KG1 (cell line): ENCODE data around the gene ENAH.

Experiments
- DNase-seq: peaks from one replicate; lab custom pipeline; 2025; lab: John Stamatoyannopoulos, UW

Gene ENAH

DNA sequence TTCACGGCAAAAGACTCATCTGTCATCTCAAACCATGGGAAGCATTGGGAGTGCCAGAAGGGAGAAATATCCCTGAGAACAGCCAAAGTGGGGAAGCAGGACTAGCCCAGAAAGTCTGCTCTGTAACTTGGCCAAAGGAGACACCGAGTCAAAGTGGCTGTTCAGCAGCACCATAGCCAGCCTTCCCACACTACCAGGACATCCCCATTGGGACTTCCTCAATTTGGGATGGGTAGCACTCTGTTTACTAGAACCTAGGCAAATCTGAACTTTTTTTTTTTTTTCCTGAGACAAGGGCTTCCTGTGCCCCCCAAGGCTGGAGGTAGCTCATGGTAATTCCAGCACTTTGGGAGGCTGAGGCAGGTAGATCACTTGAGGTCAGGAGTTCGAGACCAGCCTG, 93.0 kb downstream of the ENAH start:
- DNase-seq = no peak

DNA sequence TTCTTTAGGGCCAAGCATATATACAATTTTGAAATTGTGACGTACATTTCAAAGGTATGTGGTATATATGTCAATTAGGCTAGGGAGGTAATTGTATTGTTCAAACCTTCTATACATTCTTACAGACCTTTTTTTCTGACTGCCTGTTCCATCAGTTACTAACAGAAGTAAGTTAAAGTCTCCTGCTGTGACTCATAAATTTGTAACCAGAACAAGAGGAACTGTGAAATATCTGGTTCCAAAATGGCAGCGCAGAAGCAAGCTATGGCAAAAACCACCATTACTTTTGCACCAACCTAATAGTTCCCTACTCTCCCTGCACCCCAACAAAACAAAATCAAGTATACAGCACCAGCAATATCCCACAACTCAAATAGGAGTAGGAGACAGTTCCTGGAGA, 93.6 kb downstream of the ENAH start:
- DNase-seq = no peak

DNA sequence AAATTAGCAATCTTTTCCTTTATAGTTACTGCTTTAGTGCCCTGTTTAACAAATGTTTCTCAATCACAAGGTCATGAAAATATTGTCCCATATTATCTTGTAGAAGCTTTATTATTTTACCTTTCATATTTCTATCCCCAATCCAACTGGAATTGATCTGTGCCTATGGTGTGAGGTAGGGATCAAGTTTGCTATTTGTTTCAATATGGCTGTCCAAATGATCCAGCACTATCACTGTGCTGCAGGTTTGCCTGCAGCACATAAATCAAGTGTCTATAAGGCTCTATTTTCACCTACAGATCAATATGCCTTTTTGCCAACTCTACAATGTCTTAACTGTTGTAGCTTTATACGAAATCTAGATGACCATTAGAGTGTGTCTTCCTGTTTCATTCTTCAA, 96.2 kb downstream of the ENAH start:
- no peak for DNase-seq

DNA sequence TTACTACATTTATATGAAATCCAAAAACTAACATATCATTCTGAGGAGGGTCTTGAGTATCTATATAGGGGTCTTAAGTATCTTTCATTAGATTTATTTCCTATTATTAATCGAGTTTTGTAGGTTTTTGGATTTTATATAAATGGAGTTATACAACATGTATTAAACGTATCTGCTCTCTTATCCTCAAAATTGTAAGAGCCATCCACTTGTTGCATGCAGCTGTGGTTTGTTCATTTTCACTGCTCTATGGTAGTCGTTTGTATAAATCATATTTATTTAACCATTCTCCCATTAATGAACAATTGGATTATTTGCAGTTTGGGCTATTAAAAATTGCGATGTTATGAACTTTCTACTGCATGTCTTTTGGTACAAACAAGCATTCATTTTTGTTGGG, 97.1 kb downstream of the ENAH start:
- DNase-seq = no peak

DNA sequence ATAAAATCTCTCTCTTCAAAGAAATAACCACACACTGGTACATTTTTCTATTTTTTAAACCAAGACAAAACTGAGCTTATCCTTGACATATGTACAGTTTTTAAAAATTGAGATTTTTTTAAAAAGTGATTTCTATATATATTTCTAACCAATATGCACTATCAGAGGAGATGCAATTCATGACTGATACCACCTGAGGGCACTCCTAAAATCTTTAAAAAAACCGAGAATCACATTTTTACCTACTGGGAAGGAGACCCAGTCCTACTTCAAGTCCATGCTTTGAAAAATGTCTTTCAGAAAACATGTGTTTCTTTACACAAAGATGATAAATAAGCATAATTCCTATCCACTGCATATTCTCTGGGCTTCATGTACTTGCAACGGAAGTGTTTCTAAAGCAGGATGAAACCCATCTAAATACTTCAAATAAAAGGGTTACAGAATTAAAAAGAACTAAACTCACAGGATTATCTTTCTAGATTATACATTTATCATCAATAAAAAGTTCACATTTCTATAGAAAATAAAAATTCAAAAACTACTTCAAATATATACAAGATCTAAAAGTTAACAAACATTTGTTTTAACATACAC, 98.6 kb downstream of the ENAH start:
- no peak for DNase-seq

DNA sequence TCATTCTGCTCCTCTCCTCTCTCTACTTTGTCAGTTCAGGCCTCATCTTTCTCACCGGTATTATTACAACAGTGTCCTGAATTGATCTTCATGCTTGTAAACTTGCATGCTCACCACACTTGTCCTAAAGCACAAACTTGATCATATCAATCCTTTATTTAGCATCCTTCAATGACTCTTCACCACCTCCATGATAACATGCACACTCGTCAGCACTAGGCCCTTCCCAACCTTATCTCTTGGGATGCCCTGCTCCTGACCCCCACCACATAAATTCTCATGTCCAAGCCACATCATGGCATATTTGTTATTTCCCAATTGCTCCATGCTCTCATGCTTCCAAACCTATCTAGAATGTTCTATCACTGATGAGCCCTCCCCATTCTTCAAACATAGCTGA, 103.1 kb downstream of the ENAH start:
- no peak for DNase-seq

DNA sequence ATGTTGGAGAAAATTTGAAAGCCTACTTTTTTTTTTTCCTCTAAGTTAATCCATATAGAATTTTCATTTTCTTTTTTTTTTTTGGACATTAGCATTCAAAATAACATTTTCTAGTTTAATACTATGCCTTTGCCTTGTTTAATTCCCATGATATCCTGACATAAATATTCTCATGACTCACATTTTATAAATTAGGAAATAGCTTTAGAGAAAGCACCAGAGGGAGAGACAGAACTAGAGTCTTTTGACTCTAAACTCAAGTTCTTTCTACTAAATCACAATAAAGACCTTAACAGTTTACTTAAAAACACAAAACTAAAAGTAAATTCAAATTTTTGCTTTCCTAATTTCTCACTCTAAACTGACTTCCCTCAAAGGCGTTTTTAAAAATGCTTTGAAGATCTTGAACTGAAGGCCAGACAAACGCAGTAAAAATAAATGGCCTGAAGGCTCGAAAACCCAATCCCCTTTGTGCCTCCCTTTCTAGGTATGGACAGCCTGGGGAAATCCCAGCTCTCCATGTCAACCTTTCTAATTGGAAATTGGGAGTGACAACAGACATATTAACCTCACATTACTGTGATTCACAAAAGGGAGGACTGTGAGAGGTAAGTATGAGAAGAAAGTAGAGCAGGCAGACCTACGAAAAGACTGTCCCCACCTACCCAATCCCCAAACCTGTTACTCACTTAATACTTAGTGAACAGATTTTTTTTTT, 104.6 kb downstream of the ENAH start:
- no peak for DNase-seq

DNA sequence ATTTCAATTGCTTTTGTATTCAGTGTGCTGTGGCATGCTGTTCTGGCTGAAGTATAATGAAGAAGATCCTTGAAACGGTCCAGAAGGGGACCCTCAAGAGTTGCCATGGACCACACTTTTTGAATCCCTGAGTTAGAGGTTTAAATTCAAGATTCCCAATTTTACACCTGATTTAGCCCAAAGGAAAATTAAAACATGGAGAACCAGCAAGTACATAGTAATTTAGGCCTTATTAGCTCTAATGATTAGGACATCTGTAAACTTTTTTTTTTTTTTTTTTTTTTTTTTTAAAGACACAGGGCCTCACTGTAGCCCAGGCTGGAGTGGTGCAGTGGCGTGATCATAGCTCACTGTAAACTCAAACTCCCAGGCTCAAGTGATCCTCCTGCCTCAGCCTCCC, 107.3 kb downstream of the ENAH start:
- DNase-seq = no peak

DNA sequence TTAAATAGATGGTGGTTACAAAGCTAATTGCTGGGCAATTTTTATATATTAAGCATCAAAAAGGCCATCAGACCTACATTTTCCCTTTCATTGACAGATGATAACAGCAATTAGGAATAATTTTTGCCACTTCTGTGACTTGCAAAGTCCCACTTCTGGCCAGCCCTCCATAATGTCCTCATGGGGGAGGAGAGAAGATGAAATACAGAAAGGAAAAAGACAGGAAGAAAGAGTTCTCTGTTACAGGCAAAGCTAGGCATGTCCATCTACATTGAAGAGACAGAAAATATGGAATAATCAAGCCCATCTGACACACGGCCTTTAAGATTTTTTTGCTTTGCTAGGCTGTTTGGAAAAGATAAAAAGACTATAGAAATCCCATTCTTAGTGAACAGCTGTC, 108.0 kb downstream of the ENAH start:
- DNase-seq = no peak

DNA sequence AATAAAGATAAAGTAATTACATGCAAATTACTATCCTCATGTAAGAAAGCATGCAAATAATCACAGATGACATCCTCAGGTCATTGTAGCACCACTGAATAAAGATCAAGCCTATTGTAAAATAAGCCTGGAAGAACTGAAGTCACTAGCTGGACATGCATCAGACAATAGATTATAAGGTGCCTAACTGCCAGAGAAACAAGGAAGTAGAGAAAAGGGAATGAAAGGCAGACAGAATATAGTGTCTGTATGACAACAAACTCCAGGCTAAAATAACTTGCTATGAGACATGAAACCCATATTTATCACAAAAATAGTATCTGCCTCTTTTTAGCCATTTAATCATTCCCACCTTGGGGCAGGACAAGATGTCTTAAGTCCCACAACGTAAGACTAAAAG, 108.7 kb downstream of the ENAH start:
- no peak for DNase-seq

DNA sequence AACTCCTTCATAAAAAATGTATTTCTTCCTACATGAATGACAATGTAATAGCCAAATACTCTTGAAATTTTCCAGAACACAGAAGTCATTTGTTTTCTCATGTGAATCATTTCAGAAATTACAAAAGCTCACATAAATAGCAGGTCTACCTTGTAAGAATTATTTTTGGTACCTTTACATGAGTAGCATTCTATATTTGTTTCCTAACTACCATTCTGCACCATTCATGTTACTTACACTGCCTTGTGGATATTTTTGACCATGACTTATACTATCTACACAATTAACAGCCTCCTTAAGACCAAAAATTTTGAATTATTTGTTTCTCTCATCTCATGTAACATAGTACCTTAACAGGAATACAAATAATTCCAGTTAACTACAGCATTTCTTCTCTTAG, 109.6 kb downstream of the ENAH start:
- DNase-seq = no peak

DNA sequence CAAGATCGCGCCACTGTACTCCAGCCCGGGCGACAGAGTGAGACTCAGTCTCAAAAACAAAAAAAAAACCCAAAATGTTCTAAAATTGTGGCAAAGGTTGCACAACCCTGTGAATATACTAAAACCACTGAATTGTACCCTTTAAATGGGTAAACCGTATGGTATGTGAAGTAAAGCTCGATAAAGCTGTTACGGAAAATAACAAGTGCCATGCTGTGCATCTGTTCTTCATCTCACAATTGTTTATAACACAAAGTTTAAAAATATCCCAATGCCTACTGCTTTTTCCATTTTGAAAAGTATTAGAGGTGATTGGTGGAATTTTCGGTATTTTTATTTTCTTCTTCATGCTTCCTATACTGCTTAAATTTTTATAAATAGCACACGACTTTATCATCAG, 111.5 kb downstream of the ENAH start:
- DNase-seq = no peak

DNA sequence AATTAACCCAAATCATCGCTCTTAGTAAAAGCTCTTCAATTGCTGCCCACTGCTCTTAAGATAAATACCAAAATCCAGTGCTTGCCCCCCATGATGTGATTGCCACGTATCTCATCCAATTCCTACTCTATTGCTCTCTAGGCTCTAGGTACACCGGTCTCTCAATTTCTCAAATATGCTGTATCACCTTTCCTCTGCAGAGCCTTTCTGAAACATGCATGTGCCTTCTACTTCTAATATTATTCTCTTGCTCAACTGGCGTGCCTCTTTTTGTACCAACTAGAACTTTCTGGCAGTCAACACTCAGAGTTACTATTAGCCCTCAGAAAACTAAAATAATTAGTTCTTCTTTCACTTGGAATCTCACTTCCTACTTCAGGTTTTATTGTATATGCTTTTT, 113.3 kb downstream of the ENAH start:
- no peak for DNase-seq

DNA sequence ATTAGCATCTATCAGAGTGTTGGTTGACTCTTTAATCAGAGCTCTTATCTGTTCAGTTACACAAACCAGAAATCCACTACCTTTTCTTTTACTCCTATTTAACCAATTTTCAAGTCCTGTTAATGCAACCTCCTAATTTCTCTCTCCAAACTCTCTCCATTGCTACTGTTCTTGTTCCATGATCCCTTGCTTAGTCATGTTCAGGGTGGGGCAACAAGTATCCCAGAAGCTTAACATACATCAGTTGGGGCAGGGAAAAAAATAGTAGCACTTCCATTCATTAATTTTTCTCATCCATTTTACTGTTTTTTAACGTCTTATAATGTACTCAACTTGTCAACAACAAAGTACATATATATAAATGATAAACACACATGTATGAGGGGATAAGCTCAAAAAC, 113.9 kb downstream of the ENAH start:
- DNase-seq = no peak

DNA sequence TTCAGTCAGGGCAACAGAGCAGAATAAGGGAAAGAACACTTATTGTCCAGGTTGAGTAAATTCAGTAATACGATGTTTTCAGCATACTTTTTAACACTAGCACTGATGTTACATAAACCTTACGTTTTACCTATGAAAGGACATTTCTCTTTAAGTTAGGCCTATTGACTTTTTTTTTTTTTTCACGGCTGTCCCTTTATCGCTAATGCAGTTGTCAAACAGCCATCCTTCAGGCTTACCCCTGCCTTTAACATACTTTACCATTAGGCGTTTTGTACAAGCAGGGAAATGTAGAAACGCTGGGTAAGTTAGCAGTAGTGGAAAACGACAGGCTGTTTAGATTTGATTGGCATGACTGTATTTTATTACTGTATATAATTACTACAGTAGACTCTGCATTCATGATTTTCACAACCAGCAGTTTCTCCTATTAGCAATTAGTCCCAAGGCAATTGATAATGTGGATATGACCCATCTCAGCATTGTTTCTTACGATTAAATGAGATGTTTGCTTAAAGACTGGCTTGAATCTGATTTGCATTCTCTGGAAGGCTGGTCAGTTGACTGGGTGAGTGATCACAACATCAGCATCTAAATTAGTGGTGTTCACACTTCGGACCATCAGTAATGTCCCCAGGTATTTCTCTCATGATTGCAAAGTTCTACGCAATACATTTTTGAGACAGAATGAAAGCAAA, 115.2 kb downstream of the ENAH start:
- no peak for DNase-seq

DNA sequence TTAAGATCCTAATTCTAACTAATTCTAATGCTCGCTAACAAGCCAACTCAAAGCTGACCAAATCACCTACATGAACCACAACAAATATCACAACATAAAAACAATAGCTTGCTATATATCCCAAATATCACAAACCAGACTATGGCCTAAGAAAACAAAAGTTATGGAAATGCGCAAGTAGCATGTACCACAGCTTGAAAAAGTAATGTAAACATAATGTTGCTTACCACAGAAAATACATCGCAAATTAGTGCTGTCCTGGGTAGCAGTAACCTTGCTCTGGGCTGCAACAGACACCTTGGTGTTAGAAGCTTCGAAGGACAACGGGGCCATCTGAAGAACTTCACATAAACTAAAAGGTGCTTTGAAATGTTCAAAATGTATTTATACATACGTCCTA, 117.6 kb downstream of the ENAH start:
- DNase-seq = no peak

DNA sequence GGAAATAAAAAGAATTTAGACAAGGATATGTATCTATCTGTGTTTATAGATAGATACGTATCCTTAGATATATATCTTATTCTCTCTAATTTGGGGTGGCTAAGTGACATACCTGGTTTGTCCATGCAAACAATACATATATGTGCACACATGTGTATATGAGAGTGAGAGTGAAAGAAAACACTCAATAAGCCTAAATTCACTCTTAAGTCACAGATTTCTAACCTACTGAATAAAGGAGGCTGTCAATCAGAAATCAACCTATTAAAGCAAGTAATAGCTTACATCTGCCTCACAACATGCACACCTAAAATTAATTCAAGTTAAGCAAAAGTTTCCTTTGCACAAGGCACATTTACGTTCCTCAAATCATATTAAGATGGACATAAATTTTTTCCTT, 118.2 kb downstream of the ENAH start:
- no peak for DNase-seq

DNA sequence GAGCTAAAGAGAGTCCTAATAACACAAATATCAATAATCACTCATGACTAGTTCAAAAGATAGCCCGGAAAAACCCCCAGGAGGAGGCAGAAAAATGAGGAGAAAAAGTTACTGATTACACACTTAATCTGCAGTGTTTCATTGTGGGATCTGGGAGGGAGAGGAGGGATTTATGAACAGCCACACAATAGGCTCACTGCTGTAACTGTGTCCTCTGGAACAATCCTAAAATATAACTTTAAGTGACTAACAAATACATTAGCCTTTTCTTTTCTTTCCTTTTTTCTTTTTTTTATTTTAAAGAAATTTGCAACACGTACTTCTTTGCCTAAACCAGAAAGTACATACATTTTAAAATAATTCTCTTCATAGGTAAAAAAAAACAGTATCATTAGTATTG, 118.8 kb downstream of the ENAH start:
- DNase-seq = no peak

DNA sequence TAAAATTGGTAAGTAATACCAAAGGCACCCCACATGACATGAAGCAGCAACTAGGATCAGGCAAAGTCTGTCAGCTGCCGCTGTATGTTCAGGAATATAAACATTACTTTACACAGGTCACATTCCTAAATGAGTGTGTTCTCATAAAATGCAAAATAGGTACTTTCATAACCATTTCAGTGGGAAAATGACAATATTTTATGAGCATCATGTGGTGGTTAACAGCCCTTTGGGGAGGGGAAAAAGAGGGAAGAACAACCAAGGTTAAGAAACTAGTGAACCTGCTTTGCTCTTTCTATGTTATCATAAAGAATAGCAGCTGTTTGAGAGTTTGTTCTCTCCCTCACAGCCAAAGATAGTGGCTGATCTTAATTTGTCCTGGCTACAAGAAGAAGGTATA, 119.7 kb downstream of the ENAH start:
- DNase-seq = no peak

DNA sequence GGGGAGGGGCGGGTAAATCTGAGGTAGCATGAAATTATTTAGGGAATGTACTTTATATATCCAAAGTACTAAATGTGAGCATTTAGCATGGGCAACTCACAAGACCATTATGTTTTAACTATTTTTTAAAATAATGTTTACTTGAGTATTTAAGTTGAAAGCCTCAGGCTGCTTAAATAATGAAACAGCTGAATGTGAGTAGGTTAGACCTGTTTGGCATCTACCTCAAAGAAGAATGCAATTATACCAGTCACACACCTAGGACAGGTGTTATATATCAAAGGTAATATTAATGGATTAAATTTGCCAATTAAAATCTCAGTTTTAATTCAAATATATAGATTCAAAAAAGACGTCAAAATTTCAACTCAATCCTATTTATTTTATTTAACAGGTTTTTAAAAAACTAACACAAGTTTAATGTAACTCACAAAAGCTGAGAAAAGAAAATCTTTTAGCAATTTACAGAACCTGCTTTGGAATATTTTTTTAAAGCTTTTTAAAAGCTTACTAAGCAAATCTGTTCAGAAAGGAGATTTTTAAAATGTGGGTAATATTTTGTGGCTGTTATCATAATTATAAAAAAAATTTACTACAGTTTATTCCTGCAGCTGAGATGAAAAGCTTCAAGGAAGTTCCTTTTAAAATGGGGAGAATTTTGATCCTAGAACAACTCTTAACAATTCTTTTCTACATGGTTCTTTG, 120.5 kb downstream of the ENAH start:
- no peak for DNase-seq

DNA sequence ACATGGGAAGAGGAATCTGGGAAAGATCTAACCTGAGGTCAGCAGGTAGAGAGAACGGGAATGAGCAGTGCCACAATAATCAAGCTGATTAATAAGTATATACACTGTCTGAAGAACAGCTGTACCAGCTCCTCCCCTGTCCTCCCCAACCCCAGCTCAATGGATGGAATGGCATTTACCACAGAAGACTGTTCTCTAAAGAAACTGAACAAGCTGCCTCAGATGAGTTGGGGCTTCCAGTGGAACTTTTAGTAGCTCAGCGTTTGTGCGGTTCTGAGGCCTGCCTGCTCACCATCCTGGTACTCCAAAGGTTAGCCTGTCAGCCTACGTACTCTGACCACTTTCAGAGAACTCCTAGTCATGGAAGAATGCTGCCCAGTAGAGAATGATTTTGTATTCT, 123.2 kb downstream of the ENAH start:
- DNase-seq = no peak

DNA sequence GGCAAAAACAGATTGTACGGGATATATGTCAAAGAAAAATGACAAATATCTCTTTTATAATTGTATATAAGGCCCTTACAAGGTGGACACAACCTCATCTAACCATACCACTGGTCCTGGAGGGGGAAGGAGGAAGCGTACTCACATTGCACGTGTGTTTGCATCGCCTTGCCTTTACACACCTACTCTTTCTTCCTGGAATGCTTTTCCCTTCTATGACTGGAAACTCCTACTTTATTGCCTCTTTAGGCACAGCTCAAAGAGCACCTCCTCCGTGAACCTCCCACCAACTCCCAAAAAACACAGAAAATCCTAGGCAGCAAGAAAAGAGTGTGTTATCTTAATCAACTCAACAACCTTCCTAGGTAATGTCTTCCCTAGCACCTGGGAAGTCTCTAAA, 125.3 kb downstream of the ENAH start:
- no peak for DNase-seq

DNA sequence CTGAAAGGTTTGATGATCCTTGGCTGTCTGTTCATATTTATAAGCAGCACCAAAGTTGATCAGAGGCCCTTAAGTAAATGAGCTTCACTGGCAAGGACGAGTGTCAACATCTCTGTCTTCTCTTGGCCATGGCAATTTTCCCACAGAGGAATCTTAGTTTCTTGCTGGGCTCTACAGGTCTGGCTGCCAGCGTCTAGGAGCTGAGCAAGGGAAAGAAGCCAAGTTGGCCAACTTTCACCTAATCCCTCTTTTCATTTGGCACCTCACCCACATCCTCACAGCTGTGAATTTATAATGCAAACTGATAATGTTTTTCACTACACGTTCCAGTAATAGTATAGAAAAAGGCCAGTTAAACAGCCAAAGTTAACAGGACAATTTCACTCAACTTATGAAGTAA, 126.0 kb downstream of the ENAH start:
- DNase-seq = no peak
